Lower leg skin (tissue), 4 donors: Measurements from ENCODE around the gene GLI3. TPM values are rescaled to one million over a fixed set of nuclear protein-coding genes. Genes with fewer than 3 reads are reported as not detected.

Experiments used
- DNase-seq, 2 donors: peaks; one replicate each; pipeline ENCODE4 v3.0.0-alpha.2; 2019; ENCODE audit warnings: low spot score in 2 of 2
- H3K4me3 ChIP-seq: fragments of 200-600 bp; sonication (generic); 2 replicates; pipeline ENCODE4 v1.5.1; 2017; ENCODE audit warnings: mild to moderate bottlenecking, low read depth; ENCODE audit not compliant: poor library complexity, severe bottlenecking
- POLR2A ChIP-seq, 2 donors: fragments of 450-650 bp; IDR thresholded peaks; one replicate each; pipeline ENCODE4 v1.6.1; 2016 to 2017; ENCODE audit warnings: antibody characterized with exemption in 2 of 2, mild to moderate bottlenecking in 1 of 2, moderate library complexity in 1 of 2
- WGBS, 2 donors: methylation state at CpG; one replicate each; pipeline ENCODE4 v1.1.5; 2018; 5-methylcytosine and 5-hydroxymethylcytosine counted together
- intact Hi-C: fragments of 100-400 bp; cut with DNase I; formaldehyde crosslinking; loops from one replicate; pipeline ENCODE4 v1.15.0; 2023; ENCODE audit warnings: low total_unique reads
- total RNA-seq, 4 donors: library from RNA; depleted of rRNA; stranded (reverse); fragments of >200 nt; gene quantifications; one replicate each; pipeline ENCODE4 v1.1.0, GENCODE V29; 2016
- TF ChIP-seq, protein P1 (sequence below), 3 donors: fragments of 450-650 bp; IDR thresholded peaks; one replicate each; pipeline ENCODE4 v1.5.1; 2016; ENCODE audit warnings: antibody characterized with exemption in 3 of 3, mild to moderate bottlenecking in 3 of 3, moderate library complexity in 2 of 3

The GLI3 gene
- total RNA-seq, 4 donors from 2014 or later: 16.4 to 28.2 (median 18.3) TPM

DNA sequence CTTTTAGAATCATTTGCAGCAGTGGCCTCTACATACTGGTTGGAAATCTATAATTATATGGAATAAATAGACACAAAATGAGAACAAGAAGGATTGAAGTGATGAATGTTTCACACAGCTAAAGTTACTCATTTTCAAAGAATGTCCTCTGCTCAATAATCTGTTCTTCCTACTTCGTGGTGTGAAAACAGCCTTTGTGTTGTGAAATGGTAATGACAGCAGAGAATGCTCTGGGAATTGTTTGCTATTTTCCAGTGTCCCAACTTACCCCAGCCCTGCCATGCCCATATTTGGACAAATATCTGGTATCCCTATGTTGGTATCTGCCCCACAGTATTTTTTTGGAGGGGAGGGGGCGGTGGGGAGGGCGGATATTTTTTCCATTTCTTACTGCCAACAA lies 130.4 kb downstream of the GLI3 start:
- H3K4me3 ChIP-seq: no peak overlapping the region
- intact Hi-C loops: no loop called here
- no peak for TF ChIP-seq POLR2A (IDR thresholded peaks at IDR 0.05)
- TF ChIP-seq, protein P1, sequence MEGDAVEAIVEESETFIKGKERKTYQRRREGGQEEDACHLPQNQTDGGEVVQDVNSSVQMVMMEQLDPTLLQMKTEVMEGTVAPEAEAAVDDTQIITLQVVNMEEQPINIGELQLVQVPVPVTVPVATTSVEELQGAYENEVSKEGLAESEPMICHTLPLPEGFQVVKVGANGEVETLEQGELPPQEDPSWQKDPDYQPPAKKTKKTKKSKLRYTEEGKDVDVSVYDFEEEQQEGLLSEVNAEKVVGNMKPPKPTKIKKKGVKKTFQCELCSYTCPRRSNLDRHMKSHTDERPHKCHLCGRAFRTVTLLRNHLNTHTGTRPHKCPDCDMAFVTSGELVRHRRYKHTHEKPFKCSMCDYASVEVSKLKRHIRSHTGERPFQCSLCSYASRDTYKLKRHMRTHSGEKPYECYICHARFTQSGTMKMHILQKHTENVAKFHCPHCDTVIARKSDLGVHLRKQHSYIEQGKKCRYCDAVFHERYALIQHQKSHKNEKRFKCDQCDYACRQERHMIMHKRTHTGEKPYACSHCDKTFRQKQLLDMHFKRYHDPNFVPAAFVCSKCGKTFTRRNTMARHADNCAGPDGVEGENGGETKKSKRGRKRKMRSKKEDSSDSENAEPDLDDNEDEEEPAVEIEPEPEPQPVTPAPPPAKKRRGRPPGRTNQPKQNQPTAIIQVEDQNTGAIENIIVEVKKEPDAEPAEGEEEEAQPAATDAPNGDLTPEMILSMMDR (IDR thresholded peaks at IDR 0.05): no peak
- 64 to 65% methylated on average over 3 of the region's 3 CpGs for WGBS, 2 donors
- no peak for DNase-seq

DNA sequence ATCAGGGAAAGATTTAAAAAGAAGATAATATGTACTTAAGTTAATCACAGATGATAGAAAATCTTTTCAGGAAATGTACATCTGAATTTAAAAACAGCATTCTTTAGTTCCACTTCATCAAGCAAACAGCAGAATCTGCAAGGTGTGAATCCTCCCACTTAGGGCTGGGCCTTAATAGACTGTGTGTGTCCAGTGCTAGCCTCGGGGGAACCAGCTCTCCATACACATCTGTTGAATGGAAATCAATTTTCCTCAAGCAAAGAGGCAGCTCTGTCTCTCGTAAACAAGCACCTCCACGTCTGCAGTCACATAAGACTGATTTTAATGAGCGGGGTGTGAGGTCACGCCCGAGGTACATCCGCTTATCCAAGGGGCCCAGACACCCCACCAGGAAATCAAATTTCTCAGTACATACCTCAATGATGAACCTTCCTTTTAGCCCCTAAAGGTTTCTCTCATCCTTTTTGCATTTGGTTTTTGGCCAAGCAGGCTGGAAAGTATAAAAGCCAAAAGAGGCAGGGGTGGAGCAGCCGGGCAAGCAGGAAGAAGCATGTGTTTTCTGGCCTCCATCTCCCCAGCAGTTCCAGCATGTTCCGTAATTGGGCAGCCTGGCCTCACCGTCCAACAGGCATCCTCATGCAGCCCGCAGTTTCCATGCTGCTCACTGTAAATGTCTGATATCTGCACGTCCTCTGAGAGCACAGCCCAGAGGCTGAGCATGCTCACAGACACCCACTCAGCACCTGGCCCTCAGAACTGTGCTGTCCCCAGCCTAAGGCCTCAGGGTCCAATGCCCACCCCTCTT lies 131.3 kb downstream of the GLI3 start:
- no peak for TF ChIP-seq POLR2A (IDR thresholded peaks at IDR 0.05)
- intact Hi-C loops: no loop called here
- DNase-seq: no peak
- 35 to 51% methylated on average over 11 to 12 of the region's 12 CpGs for WGBS, 2 donors
- no peak overlapping the region for H3K4me3 ChIP-seq

DNA sequence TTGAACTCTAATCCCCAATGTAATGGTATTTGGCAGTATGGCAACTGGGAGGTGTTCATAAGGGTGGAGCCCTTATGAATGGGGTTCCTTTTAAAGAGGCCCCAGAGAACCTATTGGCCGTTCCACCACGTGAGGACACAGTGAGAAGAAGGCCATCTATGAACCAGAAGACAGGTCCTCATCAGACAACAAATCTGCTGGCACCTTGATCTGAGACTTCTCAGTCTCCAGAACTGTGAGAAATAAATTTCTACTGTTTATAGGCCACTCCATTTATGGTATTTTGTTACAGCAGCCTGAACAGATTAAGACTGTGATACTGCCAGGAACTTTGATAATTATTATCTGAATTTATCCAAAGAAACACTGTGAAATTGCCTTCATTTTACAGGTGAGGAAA lies 132.3 kb downstream of the GLI3 start:
- TF ChIP-seq, protein P1 (IDR thresholded peaks at IDR 0.05): no peak
- 52 to 61% methylated on average over 2 of the region's 2 CpGs for WGBS, 2 donors
- H3K4me3 ChIP-seq: no peak overlapping the region
- no peak for DNase-seq
- intact Hi-C loops: no loop called here

DNA sequence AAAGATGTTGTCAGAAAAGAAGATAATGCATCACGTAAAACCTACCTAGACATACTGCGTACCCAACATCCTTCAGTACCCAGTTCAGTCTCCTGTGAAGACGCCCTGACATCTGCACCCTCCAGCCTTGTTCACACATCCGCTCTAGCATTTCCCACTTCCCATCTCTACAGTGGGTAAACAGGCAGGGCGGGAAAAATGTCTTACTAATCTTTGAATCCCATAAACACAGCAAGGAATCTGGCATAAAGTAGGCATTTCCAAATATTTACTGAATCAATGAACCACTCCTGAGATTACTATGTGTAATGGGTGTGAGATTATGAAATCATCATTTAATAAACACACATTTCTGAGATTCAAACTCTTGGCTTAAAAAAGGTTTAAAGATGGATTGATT lies 132.8 kb downstream of the GLI3 start:
- TF ChIP-seq, protein P1 (IDR thresholded peaks at IDR 0.05): no peak
- no peak for TF ChIP-seq POLR2A (IDR thresholded peaks at IDR 0.05)
- WGBS, 2 donors: 91 to 96% methylated on average over 5 of the region's 5 CpGs
- no peak overlapping the region for H3K4me3 ChIP-seq
- DNase-seq: no peak
- intact Hi-C loops: no loop called here

DNA sequence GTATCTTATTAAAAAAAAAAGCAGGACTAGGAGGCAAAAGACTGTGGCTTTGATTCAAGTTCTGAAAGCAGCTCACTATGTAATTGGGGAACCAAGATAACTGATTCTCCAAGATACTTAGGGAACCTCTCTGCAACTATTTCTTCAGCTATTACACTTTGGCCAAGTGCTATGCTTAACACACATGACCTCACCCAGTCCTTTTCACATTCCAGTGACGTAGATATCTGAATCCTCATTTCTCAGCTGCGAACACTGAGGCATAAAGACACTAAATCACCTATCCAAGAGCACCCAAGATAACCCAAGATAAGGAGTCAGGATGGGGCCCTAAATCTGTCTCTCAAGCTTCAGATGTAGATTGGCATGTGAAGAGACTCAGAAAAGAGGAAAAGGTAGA lies 133.6 kb downstream of the GLI3 start:
- WGBS, 2 donors: 79 to 91% methylated on average over 2 of the region's 2 CpGs
- DNase-seq: no peak
- no peak for TF ChIP-seq POLR2A (IDR thresholded peaks at IDR 0.05)
- TF ChIP-seq, protein P1 (IDR thresholded peaks at IDR 0.05): no peak
- intact Hi-C loops: no loop called here
- no peak overlapping the region for H3K4me3 ChIP-seq

DNA sequence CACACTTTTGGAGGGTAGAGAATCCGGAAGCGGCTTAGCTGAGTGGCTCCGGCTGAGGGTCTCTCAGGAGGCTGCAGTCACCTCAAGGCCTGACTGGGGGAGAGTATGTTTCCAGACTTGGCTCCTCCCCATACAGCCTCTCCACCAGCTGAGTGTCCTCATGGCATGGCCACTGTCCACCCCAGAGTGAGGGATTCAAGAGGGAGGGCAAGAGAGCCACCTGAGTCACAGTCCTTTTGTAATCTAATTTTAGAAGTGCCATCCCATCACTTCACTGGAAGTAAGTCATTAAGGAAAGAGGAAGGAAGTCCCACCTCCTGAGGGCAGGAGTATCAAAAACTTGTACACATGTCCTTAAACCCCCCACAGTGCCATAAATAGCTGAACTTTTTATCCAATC lies 134.0 kb downstream of the GLI3 start:
- intact Hi-C loops: no loop called here
- no peak for DNase-seq
- TF ChIP-seq, protein P1 (IDR thresholded peaks at IDR 0.05): no peak
- no peak for TF ChIP-seq POLR2A (IDR thresholded peaks at IDR 0.05)
- WGBS, 2 donors: 96 to 98% methylated on average over 3 of the region's 3 CpGs
- H3K4me3 ChIP-seq: no peak overlapping the region
